DOHH2 (cell line): ENCODE measurements around the gene AGTPBP1.

Experiments used
- H3F3A ChIP-seq: fragments of 200-600 bp; sonication (generic), shearing (Covaris generic); 2 replicates; pipeline ENCODE4 v1.6.0; 2016; ENCODE audit warnings: antibody characterized with exemption, mild to moderate bottlenecking; ENCODE audit not compliant: control insufficient read depth, insufficient read depth
- H3K27ac ChIP-seq: fragments of 200-600 bp; sonication (generic); 2 replicates; pipeline ENCODE4 v1.5.1; 2014; ENCODE audit warnings: low read depth, mild to moderate bottlenecking, low read length, moderate library complexity
- H3K27me3 ChIP-seq: fragments of 200-600 bp; sonication (generic); 2 replicates; pipeline ENCODE4 v1.6.1; 2014; ENCODE audit warnings: mild to moderate bottlenecking, low read length, mixed read lengths; ENCODE audit not compliant: control insufficient read depth
- H3K36me3 ChIP-seq: fragments of 200-600 bp; sonication (generic); 2 replicates; pipeline ENCODE4 v1.6.1; 2014; ENCODE audit warnings: mild to moderate bottlenecking, low read length, moderate library complexity, mixed read lengths; ENCODE audit not compliant: control insufficient read depth
- H3K4me1 ChIP-seq: fragments of 200-600 bp; sonication (generic); 2 replicates; pipeline ENCODE4 v1.6.1; 2014; ENCODE audit warnings: mild to moderate bottlenecking, low read length, mixed read lengths; ENCODE audit not compliant: control insufficient read depth
- H3K4me2 ChIP-seq: fragments of 200-600 bp; sonication (generic); 2 replicates; pipeline ENCODE4 v1.6.0; 2014; ENCODE audit warnings: mild to moderate bottlenecking, low read length, moderate library complexity
- H3K4me3 ChIP-seq: fragments of 200-600 bp; sonication (generic); 2 replicates; pipeline ENCODE4 v1.5.1; 2014; ENCODE audit warnings: mild to moderate bottlenecking, low read length, mixed read lengths
- H3K79me2 ChIP-seq: fragments of 200-600 bp; sonication (generic); 2 replicates; pipeline ENCODE4 v1.6.1; 2014; ENCODE audit warnings: mild to moderate bottlenecking, low read length, mixed read lengths; ENCODE audit not compliant: control insufficient read depth
- H3K9me2 ChIP-seq: fragments of 200-600 bp; sonication (generic); replicated peaks from 2 replicates; pipeline ENCODE4 v1.6.1; 2014; ENCODE audit warnings: mild to moderate bottlenecking, low read length, mixed read lengths; ENCODE audit not compliant: control insufficient read depth
- H3K9me3 ChIP-seq: fragments of 200-600 bp; sonication (generic); 2 replicates; pipeline ENCODE4 v1.6.1; 2014; ENCODE audit warnings: antibody characterized with exemption, low read length, mixed read lengths; ENCODE audit not compliant: control insufficient read depth, insufficient read depth
- H4K20me1 ChIP-seq: fragments of 200-600 bp; sonication (generic); 2 replicates; pipeline ENCODE4 v1.6.0; 2014; ENCODE audit warnings: low read depth, mild to moderate bottlenecking, antibody characterized with exemption, low read length, moderate library complexity; ENCODE audit not compliant: control insufficient read depth, insufficient read depth
- EZH2phosphoT487 ChIP-seq: fragments of 200-600 bp; sonication (generic); IDR thresholded peaks from 2 replicates; pipeline ENCODE4 v1.6.1; 2017; ENCODE audit warnings: borderline replicate concordance, mild to moderate bottlenecking, antibody characterized with exemption, low read length, moderate library complexity, mixed read lengths
- TF ChIP-seq, protein P1 (sequence below): fragments of 200-600 bp; sonication (generic); IDR thresholded peaks from one replicate; pipeline ENCODE4 v1.5.1; 2014; ENCODE audit warnings: antibody characterized with exemption, mild to moderate bottlenecking, low read depth, low read length; ENCODE audit not compliant: poor library complexity, severe bottlenecking

Gene AGTPBP1

DNA sequence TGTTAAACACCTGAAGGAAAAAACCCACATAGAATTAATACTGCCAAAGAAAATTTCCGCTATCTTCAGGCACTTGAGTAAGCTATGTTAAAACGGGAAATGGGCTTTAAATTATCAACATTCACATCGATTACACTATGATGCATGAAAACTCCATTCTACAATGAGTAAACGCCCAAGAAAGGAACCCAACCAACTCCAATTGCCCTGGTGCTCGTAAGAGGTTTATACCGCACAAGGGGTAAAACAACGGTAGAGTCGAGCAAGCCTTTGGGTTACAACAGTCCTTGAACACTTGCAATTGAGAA is 1.0 kb downstream of the AGTPBP1 start:
- Histone ChIP-seq H3K9me3 (no peaks in the 10 kb centered on the region), H3K36me3 (no peaks in the 10 kb centered on the region), H3K4me3 (peak overlapping the region; percentile 95), H3K27me3 (no peaks in the 10 kb centered on the region), H3F3A (no peaks in the 10 kb centered on the region), H3K4me1 (peaks cover 23% of the 10 kb centered on the region), H3K79me2 (peaks cover 59% of the 10 kb centered on the region), H3K27ac (peak overlapping the region; percentile 49; the same call in 1 of the 2 replicates), H4K20me1 (peaks cover 9% of the 10 kb centered on the region; the same call in 1 of the 2 replicates), H3K9me2 (no peaks in the 10 kb centered on the region), H3K4me2 (peak overlapping the region; percentile 96)
- TF ChIP-seq, protein P1, sequence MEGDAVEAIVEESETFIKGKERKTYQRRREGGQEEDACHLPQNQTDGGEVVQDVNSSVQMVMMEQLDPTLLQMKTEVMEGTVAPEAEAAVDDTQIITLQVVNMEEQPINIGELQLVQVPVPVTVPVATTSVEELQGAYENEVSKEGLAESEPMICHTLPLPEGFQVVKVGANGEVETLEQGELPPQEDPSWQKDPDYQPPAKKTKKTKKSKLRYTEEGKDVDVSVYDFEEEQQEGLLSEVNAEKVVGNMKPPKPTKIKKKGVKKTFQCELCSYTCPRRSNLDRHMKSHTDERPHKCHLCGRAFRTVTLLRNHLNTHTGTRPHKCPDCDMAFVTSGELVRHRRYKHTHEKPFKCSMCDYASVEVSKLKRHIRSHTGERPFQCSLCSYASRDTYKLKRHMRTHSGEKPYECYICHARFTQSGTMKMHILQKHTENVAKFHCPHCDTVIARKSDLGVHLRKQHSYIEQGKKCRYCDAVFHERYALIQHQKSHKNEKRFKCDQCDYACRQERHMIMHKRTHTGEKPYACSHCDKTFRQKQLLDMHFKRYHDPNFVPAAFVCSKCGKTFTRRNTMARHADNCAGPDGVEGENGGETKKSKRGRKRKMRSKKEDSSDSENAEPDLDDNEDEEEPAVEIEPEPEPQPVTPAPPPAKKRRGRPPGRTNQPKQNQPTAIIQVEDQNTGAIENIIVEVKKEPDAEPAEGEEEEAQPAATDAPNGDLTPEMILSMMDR: no peak
- no peak for TF ChIP-seq EZH2phosphoT487

DNA sequence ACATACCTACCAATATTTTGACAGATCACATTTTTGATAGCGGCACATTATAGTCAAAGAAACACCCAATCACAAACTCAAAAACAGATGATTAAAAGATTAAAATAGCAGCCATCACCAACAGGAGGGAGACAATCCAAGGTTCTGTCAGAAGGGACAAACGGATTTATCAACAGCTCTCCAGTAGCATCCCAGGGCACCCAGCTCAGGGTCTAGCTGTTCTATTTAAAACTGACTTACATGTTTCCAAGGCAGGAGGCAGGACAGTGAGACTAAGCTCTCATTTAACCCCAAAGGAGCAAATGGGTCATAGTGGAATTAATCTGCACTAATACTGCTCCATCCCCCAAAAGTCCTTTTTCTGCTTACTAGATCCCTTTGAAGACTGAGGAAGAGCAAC is 3.2 kb downstream of the AGTPBP1 start:
- no peaks in the 10 kb centered on the region for H3F3A ChIP-seq
- H3K4me3 ChIP-seq: no peak overlapping the region
- TF ChIP-seq, protein P1: no peak
- no peak for TF ChIP-seq EZH2phosphoT487
- H3K4me1 ChIP-seq: peaks cover 22% of the 10 kb centered on the region
- H3K27ac ChIP-seq: no peak overlapping the region
- peaks cover 79% of the 10 kb centered on the region for H3K79me2 ChIP-seq
- no peaks in the 10 kb centered on the region for H3K9me2 ChIP-seq
- H3K27me3 ChIP-seq: no peaks in the 10 kb centered on the region
- no peaks in the 10 kb centered on the region for H3K9me3 ChIP-seq
- H3K36me3 ChIP-seq: no peaks in the 10 kb centered on the region
- H4K20me1 ChIP-seq: peaks cover 9% of the 10 kb centered on the region; the same call in 1 of the 2 replicates
- no peak overlapping the region for H3K4me2 ChIP-seq

DNA sequence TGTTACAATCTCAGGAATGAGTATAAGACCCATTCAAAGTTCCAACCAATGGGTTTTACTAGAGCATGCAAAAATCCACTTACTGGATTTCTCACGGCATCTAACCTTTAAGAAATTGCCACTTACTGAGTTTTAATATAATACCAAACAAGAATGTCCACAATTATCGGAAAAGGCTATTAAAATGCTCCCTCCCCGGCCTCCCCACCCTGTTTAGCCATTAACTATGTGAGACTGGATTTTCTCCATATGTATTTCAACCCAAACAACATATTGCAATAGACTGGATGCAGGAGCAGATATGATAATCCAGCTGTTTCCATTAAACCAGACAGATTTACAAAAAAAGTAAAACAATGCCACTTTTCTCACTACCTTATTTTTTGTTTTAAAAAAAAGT is 4.1 kb downstream of the AGTPBP1 start:
- no peak overlapping the region for H3K27ac ChIP-seq
- TF ChIP-seq, protein P1: no peak
- TF ChIP-seq EZH2phosphoT487: no peak
- no peak overlapping the region for H3K4me2 ChIP-seq
- H3K9me2 ChIP-seq: no peaks in the 10 kb centered on the region
- H4K20me1 ChIP-seq: peaks cover 9% of the 10 kb centered on the region; the same call in 1 of the 2 replicates
- H3K79me2 ChIP-seq: peaks cover 87% of the 10 kb centered on the region
- no peaks in the 10 kb centered on the region for H3K9me3 ChIP-seq
- H3K36me3 ChIP-seq: no peaks in the 10 kb centered on the region
- no peaks in the 10 kb centered on the region for H3K27me3 ChIP-seq
- H3F3A ChIP-seq: no peaks in the 10 kb centered on the region
- peaks cover 14% of the 10 kb centered on the region for H3K4me1 ChIP-seq
- H3K4me3 ChIP-seq: no peak overlapping the region
